ENCODE results near the gene RBM5.

RBM5 gene

GRCh38 chr3:50161320-50161719 lies 72.6 kb downstream of the RBM5 start:
- no peak overlapping the region for H3K27ac ChIP-seq (ENCODE audit: low read length)
- H3K9me2 ChIP-seq (replicated peaks; ENCODE audit: insufficient read depth, low read length): no peaks in the 10 kb centered on the region
- no peaks in the 10 kb centered on the region for H3K79me2 ChIP-seq (ENCODE audit: low read length)
- H4K20me1 ChIP-seq (ENCODE audit: insufficient read depth, low read length): no peaks in the 10 kb centered on the region
- DNase-seq: no peak
- H3F3A ChIP-seq (ENCODE audit: insufficient read depth, low read length): no peaks in the 10 kb centered on the region
- no peaks in the 10 kb centered on the region for H3K9me3 ChIP-seq (replicated peaks; ENCODE audit: insufficient read depth, low read length)
- H3K27me3 ChIP-seq (replicated peaks; ENCODE audit: insufficient read depth, low read length): peaks cover 92% of the 10 kb centered on the region
- TF ChIP-seq CTCF (IDR thresholded peaks at IDR 0.05; ENCODE audit: low read length) (no peak), EZH2phosphoT487 (IDR thresholded peaks at IDR 0.05; ENCODE audit: low read length) (no peak), EZH2 (optimal IDR thresholded peaks at IDR 0.05; ENCODE audit: low read depth, low read length) (no peak)
- no peak overlapping the region for H2AFZ ChIP-seq (ENCODE audit: low read length)
- H3K4me3 ChIP-seq (ENCODE audit: low read length): no peak overlapping the region
- H3K4me2 ChIP-seq (ENCODE audit: low read depth, low read length): no peak overlapping the region
- H3K4me1 ChIP-seq (ENCODE audit: low read length): no peaks in the 10 kb centered on the region
- H3K36me3 ChIP-seq (replicated peaks; ENCODE audit: insufficient read depth, low read length): no peaks in the 10 kb centered on the region
- H3K9ac ChIP-seq (ENCODE audit: low read length): no peak overlapping the region

- Histone ChIP-seq H3K4me1 (ENCODE audit: low read length) (no peaks in the 10 kb centered on the region), H3K9me2 (replicated peaks; ENCODE audit: insufficient read depth, low read length) (no peaks in the 10 kb centered on the region), H3K4me3 (ENCODE audit: low read length) (no peak overlapping the region), H3K9me3 (replicated peaks; ENCODE audit: insufficient read depth, low read length) (no peaks in the 10 kb centered on the region), H3K79me2 (ENCODE audit: low read length) (no peaks in the 10 kb centered on the region), H3K27me3 (replicated peaks; ENCODE audit: insufficient read depth, low read length) (peaks cover 83% of the 10 kb centered on the region), H4K20me1 (ENCODE audit: insufficient read depth, low read length) (no peaks in the 10 kb centered on the region), H3K36me3 (replicated peaks; ENCODE audit: insufficient read depth, low read length) (no peaks in the 10 kb centered on the region), H3F3A (ENCODE audit: insufficient read depth, low read length) (no peaks in the 10 kb centered on the region), H3K27ac (ENCODE audit: low read length) (no peak overlapping the region), H2AFZ (ENCODE audit: low read length) (no peak overlapping the region), H3K4me2 (ENCODE audit: low read depth, low read length) (no peak overlapping the region), H3K9ac (ENCODE audit: low read length) (no peak overlapping the region)
- no peak for TF ChIP-seq EZH2phosphoT487 (IDR thresholded peaks at IDR 0.05; ENCODE audit: low read length)
- TF ChIP-seq EZH2 (optimal IDR thresholded peaks at IDR 0.05; ENCODE audit: low read depth, low read length): no peak
- TF ChIP-seq CTCF (IDR thresholded peaks at IDR 0.05; ENCODE audit: low read length): no peak
- DNase-seq: no peak
Measured at GRCh38 chr3:50162034-50162883, 73.5 kb downstream of the RBM5 start.

GRCh38 chr3:50163572-50164455 lies 75.1 kb downstream of the RBM5 start:
- TF ChIP-seq EZH2phosphoT487 (IDR thresholded peaks at IDR 0.05; ENCODE audit: low read length): no peak
- TF ChIP-seq CTCF (IDR thresholded peaks at IDR 0.05; ENCODE audit: low read length): no peak
- TF ChIP-seq EZH2 (optimal IDR thresholded peaks at IDR 0.05; ENCODE audit: low read depth, low read length): no peak
- Histone ChIP-seq H3K79me2 (ENCODE audit: low read length) (no peaks in the 10 kb centered on the region), H3K36me3 (replicated peaks; ENCODE audit: insufficient read depth, low read length) (no peaks in the 10 kb centered on the region), H3K9me3 (replicated peaks; ENCODE audit: insufficient read depth, low read length) (no peaks in the 10 kb centered on the region), H3K27me3 (replicated peaks; ENCODE audit: insufficient read depth, low read length) (peaks cover 75% of the 10 kb centered on the region), H3K9ac (ENCODE audit: low read length) (no peak overlapping the region), H4K20me1 (ENCODE audit: insufficient read depth, low read length) (no peaks in the 10 kb centered on the region), H3K4me3 (ENCODE audit: low read length) (no peak overlapping the region), H2AFZ (ENCODE audit: low read length) (no peak overlapping the region), H3K27ac (ENCODE audit: low read length) (no peak overlapping the region), H3K9me2 (replicated peaks; ENCODE audit: insufficient read depth, low read length) (no peaks in the 10 kb centered on the region), H3K4me2 (ENCODE audit: low read depth, low read length) (no peak overlapping the region), H3K4me1 (ENCODE audit: low read length) (no peaks in the 10 kb centered on the region), H3F3A (ENCODE audit: insufficient read depth, low read length) (no peaks in the 10 kb centered on the region)
- DNase-seq: no peak
